Skin of body (tissue), 2 donors: ENCODE data around the gene CNTRL. TPM values are rescaled to one million over a fixed set of nuclear protein-coding genes. Genes with fewer than 3 reads are reported as not detected.
"Not testable (repeated sequence)": the region's sequence is repeated elsewhere in the genome, so short reads cannot be mapped to it uniquely, and the experiment has no call there.

ENCODE experiments used
- DNase-seq: peaks from one replicate; lab custom pipeline; 2025; lab: John Stamatoyannopoulos, UW
- total RNA-seq: library from RNA; depleted of rRNA; stranded (reverse); fragments of >200 nt; gene quantifications from one replicate; pipeline ENCODE4 v1.2.3, GENCODE V29; 2014

CNTRL gene
- total RNA-seq, 1 donor from 2014 or later: 21.6 TPM

GRCh38 chr9:121069396-121069795 is 5.4 kb upstream of the CNTRL start:
- no peak for DNase-seq

DNA sequence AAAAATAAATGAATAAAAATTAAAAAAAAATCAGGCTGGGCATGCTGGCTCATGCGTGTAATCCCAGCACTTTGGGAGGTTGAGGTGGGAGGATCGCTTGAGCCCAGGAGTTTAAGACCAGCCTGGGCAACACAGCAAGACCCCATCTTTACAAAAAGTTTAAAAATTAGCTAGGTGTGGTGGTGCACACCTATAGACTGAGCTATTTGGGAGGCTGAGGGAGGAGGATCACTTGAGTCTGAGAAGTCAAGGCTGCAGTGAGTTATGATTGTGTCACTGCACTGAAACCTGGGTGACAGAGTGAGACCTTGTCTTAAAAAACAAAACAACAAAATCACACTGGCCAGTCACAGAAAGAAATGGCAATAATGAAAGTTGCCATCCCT is 3.4 kb upstream of the CNTRL start:
- peak; percentile 9 for DNase-seq

- peak; percentile 37 for DNase-seq
Observed at GRCh38 chr9:121071756-121072421, 2.9 kb upstream of the CNTRL start.

- DNase-seq: peak; percentile 97
Observed at GRCh38 chr9:121073038-121073437, 1.7 kb upstream of the CNTRL start.

DNA sequence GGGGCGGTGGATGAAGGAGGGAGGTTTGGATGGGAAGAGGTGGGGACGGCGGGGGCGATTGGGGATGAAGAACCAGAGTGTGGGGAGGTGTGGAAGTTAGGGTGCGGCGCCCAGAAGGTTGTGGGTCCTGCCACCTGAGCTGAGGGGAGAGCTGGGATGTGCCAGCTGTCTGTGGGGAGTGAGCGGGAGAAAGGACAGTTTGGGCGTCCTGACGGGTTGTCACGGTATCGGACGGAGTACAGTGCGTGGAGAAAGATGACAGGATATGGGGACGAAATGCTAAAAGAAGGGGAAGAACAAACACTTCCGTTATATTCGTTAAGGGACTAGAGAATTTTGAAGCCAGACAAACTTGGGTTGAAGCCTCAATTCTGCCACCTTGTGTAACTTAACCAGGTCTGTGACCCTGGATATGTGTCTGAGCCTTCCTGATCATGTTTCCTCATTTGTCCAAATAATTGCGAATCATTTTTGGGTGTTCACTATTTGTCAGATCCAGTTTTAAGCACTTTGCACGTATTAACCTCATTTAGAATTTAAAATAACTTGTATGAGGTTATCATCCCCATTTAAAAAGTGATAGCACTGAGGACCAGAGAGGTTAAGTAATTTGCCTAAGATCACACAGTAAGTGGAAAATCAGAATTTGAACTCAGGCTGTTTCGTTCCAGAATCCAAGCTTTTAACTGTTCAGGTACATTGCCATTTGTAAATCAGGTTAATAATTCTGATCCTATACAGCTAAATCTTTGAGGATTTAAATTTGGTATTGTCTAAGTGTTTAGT is 689 bp downstream of the CNTRL start:
- peak; percentile 54 for DNase-seq

- DNase-seq: no peak
Observed at GRCh38 chr9:121082075-121082474, 7.3 kb downstream of the CNTRL start.

DNA sequence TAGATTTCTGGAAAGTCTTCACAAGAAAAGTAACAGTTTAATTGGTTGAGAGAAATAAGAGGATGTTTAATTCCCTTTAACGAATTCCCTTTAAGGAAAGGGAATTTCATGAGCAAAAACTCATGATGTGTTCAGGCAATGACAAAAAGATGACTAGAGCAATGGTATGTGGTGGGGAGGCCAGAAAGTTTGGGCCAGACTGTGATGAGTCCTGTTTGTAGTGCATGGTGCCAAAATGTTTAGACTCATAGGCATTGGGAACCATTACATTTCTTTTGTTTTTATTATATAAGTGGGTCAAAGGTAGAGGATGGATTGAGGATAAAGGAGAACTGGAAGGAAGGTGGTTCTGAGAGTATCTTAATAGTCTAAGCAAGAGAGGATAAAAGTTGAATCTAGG is 10.9 kb downstream of the CNTRL start:
- DNase-seq: no peak

GRCh38 chr9:121088576-121088975 is 13.8 kb downstream of the CNTRL start:
- DNase-seq: no peak

DNA sequence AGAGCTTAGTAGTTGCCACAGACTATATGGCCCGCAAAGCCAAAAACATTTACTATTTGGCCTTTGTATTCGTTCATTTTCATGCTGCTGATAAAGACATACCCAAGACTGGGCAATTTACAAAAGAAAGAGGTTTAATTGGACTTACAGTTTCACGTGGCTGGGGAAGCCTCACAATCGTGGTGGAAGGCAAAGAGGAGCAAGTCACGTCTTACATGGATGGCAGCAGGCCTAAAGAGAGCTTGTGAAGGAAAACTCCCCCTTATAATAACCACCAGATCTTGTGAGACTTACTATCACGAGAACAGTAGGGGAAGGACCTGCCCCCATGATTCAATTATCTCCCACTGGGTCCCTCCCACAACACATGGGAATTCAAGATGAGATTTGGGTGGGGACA is 16.0 kb downstream of the CNTRL start:
- not testable (repeated sequence) for DNase-seq

DNA sequence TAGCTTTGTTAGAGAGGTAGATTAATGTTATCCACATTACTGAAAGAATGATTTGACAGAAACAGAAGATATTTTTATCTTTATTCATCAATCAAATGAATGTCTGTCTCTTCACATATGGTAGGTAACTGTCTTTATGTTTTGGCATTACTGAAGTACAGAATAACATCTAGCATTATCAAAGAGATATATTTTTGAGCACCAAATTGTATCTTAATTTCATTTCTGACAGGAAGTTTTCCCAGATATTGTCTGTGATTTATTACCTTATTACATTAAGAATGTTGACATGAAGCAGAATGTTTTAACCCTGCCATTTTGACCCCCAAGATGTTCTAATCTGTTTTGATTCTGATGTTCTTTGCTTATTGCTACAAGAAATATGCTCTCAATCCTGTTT is 20.3 kb downstream of the CNTRL start:
- DNase-seq: no peak

GRCh38 chr9:121098567-121099198 is 23.9 kb downstream of the CNTRL start:
- DNase-seq: no peak

DNA sequence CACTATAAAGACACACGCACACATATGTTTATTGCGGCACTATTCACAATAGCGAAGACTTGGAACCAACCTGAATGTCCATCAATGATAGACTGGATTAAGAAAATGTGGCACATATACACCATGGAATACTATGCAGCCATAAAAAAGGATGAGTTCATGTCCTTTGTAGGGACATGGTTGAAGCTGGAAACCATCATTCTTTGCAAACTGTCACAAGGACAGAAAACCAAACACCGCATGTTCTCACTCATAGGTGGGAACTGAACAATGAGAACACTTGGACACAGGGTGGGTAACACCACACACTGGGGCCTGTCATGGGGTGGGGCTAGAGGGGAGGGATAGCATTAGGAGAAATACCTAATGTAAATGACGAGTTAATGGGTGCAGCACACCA is 29.3 kb downstream of the CNTRL start:
- not testable (repeated sequence) for DNase-seq

DNA sequence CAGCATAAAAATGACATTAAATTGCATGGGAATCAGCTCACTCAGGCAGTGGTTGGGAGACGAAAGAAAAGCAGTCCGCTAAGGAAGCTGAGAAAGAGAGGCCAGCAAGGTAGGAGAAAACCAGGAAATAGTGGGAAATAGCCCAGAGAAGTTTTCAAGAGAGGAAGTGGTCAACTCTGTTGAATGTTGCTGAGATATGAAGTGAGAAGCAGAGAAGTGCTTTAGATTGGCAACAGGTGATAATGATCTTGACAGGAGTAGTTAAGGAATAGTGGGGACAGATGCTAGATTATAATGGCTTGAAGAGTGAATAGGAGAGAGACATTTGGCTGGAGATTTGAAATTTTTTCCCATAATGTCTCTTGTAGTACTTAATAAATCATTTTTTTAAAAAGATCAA is 30.8 kb downstream of the CNTRL start:
- DNase-seq: no peak

- DNase-seq: no peak
Observed at GRCh38 chr9:121107029-121107428, 32.3 kb downstream of the CNTRL start.

GRCh38 chr9:121107881-121108280 is 33.1 kb downstream of the CNTRL start:
- DNase-seq: no peak

DNA sequence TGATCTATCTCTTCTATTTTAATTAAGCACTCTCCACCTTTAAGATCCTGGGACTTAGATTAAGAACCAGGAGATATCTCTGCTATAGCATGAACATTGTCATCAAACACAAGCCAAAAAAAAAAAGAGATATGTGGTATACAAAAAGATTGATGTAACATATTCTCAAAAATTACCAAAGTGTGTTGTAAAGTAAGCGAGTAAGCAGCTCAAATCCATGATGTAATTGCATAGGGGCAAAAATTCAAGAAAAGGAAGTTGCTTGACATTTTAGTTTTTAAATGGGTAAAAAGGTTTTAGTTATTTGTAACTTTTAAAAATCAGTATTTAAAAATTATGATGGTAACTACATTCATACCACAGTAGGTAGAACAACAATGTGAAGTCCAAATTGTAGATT is 40.7 kb downstream of the CNTRL start:
- DNase-seq: no peak

GRCh38 chr9:121118266-121118665 is 43.5 kb downstream of the CNTRL start:
- DNase-seq: no peak

- DNase-seq: no peak
Observed at GRCh38 chr9:121120386-121120785, 45.6 kb downstream of the CNTRL start.

- peak; percentile 98 for DNase-seq
Observed at GRCh38 chr9:121121582-121122087, 46.9 kb downstream of the CNTRL start.

GRCh38 chr9:121122246-121123032 is 47.7 kb downstream of the CNTRL start:
- DNase-seq: no peak

GRCh38 chr9:121123816-121124535 is 49.2 kb downstream of the CNTRL start:
- DNase-seq: no peak
